Keratinocyte (primary cell): Measurements from ENCODE around the gene METTL4.

ENCODE experiments used
- CTCF ChIP-seq, 3 experiments: IDR thresholded peaks in 1 of 3; conservative IDR thresholded peaks in 1 of 3; optimal IDR thresholded peaks in 1 of 3; 2 replicates in 2 of 3; 3 replicates in 1 of 3; pipeline versions ENCODE3 to v1.5.1; 2011; ENCODE audit warnings: low read length in 3 of 3, mild to moderate bottlenecking in 3 of 3, moderate library complexity in 2 of 3, control low read depth in 1 of 3, inconsistent platforms in 1 of 3; ENCODE audit not compliant: insufficient read depth in 2 of 3; ENCODE audit errors: extremely low read depth in 1 of 3
- EZH2 ChIP-seq: IDR thresholded peaks from one replicate; pipeline ENCODE4 v1.6.1; 2012; ENCODE audit warnings: inconsistent platforms, mild to moderate bottlenecking, low read length, moderate library complexity

- TF ChIP-seq CTCF (optimal IDR thresholded peaks at IDR 0.05 in 1 of 3, IDR thresholded peaks at IDR 0.05 in 1 of 3, conservative IDR thresholded peaks at IDR 0.05 in 1 of 3; ENCODE audit: extremely low read depth in 1 of 3, insufficient read depth in 2 of 3, low read length in 3 of 3) (no peak), EZH2 (no peak)
These were observed 865 bp upstream of the METTL4 start for GRCh38 chr18:2572171-2572569.
